ENCODE measurements around the gene PDZD8. TPM values are rescaled to one million over a fixed set of nuclear protein-coding genes. Genes with fewer than 3 reads are reported as not detected.

Gene PDZD8
- total RNA-seq, 1 donor from 2014 or later, result 31.7 TPM

GRCh38 chr10:117411479-117412399 lies 36.5 kb upstream of the PDZD8 start:
- H3K27me3 Mint-ChIP-seq, result peaks cover 12% of the 10 kb centered on the region
- H3K27ac Mint-ChIP-seq, result no peak overlapping the region
- H3K36me3 Mint-ChIP-seq, result no peaks in the 10 kb centered on the region
- no peak for DNase-seq (ENCODE audit: extremely low spot score, unreplicated experiment)
- H3K4me1 Mint-ChIP-seq (ENCODE audit: unreplicated experiment), result peaks cover 15% of the 10 kb centered on the region
- H3K4me3 Mint-ChIP-seq, result no peak overlapping the region
- TF ChIP-seq CTCF (conservative IDR thresholded peaks at IDR 0.05), result no peak
- H3K9me3 Mint-ChIP-seq, result no peaks in the 10 kb centered on the region

- peaks cover 15% of the 10 kb centered on the region for H3K4me1 Mint-ChIP-seq (ENCODE audit: unreplicated experiment)
- DNase-seq (ENCODE audit: extremely low spot score, unreplicated experiment), result no peak
- no peak overlapping the region for H3K27ac Mint-ChIP-seq
- peaks cover 12% of the 10 kb centered on the region for H3K27me3 Mint-ChIP-seq
- no peaks in the 10 kb centered on the region for H3K36me3 Mint-ChIP-seq
- H3K9me3 Mint-ChIP-seq, result no peaks in the 10 kb centered on the region
- TF ChIP-seq CTCF (conservative IDR thresholded peaks at IDR 0.05), result no peak
- no peak overlapping the region for H3K4me3 Mint-ChIP-seq
These were observed 35.3 kb upstream of the PDZD8 start for GRCh38 chr10:117410557-117410956.

GRCh38 chr10:117409549-117410305 lies 34.5 kb upstream of the PDZD8 start:
- no peak for DNase-seq (ENCODE audit: extremely low spot score, unreplicated experiment)
- no peak for TF ChIP-seq CTCF (conservative IDR thresholded peaks at IDR 0.05)
- H3K9me3 Mint-ChIP-seq, result no peaks in the 10 kb centered on the region
- H3K27me3 Mint-ChIP-seq, result peaks cover 12% of the 10 kb centered on the region
- no peak overlapping the region for H3K4me3 Mint-ChIP-seq
- H3K4me1 Mint-ChIP-seq (ENCODE audit: unreplicated experiment), result peaks cover 15% of the 10 kb centered on the region
- no peaks in the 10 kb centered on the region for H3K36me3 Mint-ChIP-seq
- H3K27ac Mint-ChIP-seq, result peak overlapping the region; percentile 3

GRCh38 chr10:117408436-117409384 lies 33.5 kb upstream of the PDZD8 start:
- no peak overlapping the region for H3K4me3 Mint-ChIP-seq
- peaks cover 15% of the 10 kb centered on the region for H3K4me1 Mint-ChIP-seq (ENCODE audit: unreplicated experiment)
- no peaks in the 10 kb centered on the region for H3K9me3 Mint-ChIP-seq
- DNase-seq (ENCODE audit: extremely low spot score, unreplicated experiment), result no peak
- H3K27ac Mint-ChIP-seq, result no peak overlapping the region
- no peak for TF ChIP-seq CTCF (conservative IDR thresholded peaks at IDR 0.05)
- peaks cover 12% of the 10 kb centered on the region for H3K27me3 Mint-ChIP-seq
- no peaks in the 10 kb centered on the region for H3K36me3 Mint-ChIP-seq

- no peak overlapping the region for H3K27ac Mint-ChIP-seq
- H3K9me3 Mint-ChIP-seq, result no peaks in the 10 kb centered on the region
- H3K4me3 Mint-ChIP-seq, result no peak overlapping the region
- H3K27me3 Mint-ChIP-seq, result peaks cover 6% of the 10 kb centered on the region
- no peak for DNase-seq (ENCODE audit: extremely low spot score, unreplicated experiment)
- H3K36me3 Mint-ChIP-seq, result no peaks in the 10 kb centered on the region
- no peak for TF ChIP-seq CTCF (conservative IDR thresholded peaks at IDR 0.05)
- peaks cover 9% of the 10 kb centered on the region for H3K4me1 Mint-ChIP-seq (ENCODE audit: unreplicated experiment)
These were observed 30.5 kb upstream of the PDZD8 start for GRCh38 chr10:117405730-117406129.
